H1 (cell line): ENCODE data around the gene ZNF407. TPM values are rescaled to one million over a fixed set of nuclear protein-coding genes. Genes with fewer than 3 reads are reported as not detected.

Experiments
- CEBPB ChIP-seq: IDR thresholded peaks from 2 replicates; pipeline ENCODE4 v1.6.1; 2012; ENCODE audit warnings: low read depth, low read length
- HDAC2 ChIP-seq, 2 experiments: fragments of 300-600 bp in 1 of 2; sonication (generic) in 1 of 2; IDR thresholded peaks; 2 replicates each; pipeline ENCODE4 v1.6.1; 2011 to 2012; ENCODE audit warnings: low read depth in 2 of 2, low read length in 2 of 2, mild to moderate bottlenecking in 2 of 2, moderate library complexity in 2 of 2, borderline replicate concordance in 1 of 2, inconsistent platforms in 1 of 2
- KDM4A ChIP-seq: IDR thresholded peaks from one replicate; pipeline ENCODE4 v1.7.1; 2012; ENCODE audit warnings: low read depth, mild to moderate bottlenecking, moderate library complexity, low read length, inconsistent platforms; ENCODE audit not compliant: severe bottlenecking
- TBP ChIP-seq: IDR thresholded peaks from 2 replicates; pipeline ENCODE4 v1.6.1; 2011; ENCODE audit warnings: low read depth, low read length, improper control_type of control experiment
- polyA plus RNA-seq, 7 experiments: library from polyadenylated mRNA; depleted of rRNA in 3 of 7; stranded (reverse) in 5 of 7; unstranded in 2 of 7; fragments of >200 nt in 5 of 7; fragments of 200-250 nt in 2 of 7; gene quantifications; 1 replicate in 5 of 7; 2 replicates in 1 of 7; 4 replicates in 1 of 7; pipeline versions ENCODE4 v1.2.1 to v1.2.3, GENCODE V29; 2011 to 2013; ENCODE audit warnings: missing spikeins in 2 of 7, mixed read lengths in 2 of 7
- total RNA-seq: library from RNA; stranded (reverse); fragmentation: NEBNext Ultra II Directional; extraction: Animal tissue kit (Norgen Biotek cat#: 25700); gene quantifications from 2 replicates; pipeline ENCODE4 v1.2.1, GENCODE V29; 2021
- TF ChIP-seq, protein P1 (sequence below): IDR thresholded peaks from 2 replicates; pipeline ENCODE4 v1.6.1; 2012; ENCODE audit warnings: inconsistent platforms

ZNF407 gene
- total and polyA plus RNA-seq, 2 of the 8 experiments (the other 6 are each of a cell fraction or from before 2014, with no cell fraction given) = 1.5 to 6.8 TPM

DNA sequence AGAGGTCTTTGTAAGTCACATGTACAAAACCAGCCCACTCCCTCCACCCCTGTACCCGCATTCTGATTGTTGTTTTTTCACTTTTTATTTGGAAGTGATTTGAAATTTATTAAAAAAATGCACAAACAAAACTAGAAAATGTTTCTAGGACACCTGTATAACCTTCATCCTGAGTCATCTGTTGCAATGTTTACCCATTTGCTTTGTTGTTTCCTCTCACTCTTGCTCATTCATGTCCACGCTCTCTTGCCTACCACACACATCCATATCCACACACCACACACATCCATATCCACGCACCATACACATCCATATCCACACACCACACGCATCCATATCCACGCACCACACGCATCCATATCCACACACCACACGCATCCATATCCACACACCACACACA is 18.8 kb downstream of the ZNF407 start (continued):
- no peak for TF ChIP-seq TBP
- no peak for TF ChIP-seq KDM4A
- no peak for TF ChIP-seq CEBPB
- TF ChIP-seq, protein P1, sequence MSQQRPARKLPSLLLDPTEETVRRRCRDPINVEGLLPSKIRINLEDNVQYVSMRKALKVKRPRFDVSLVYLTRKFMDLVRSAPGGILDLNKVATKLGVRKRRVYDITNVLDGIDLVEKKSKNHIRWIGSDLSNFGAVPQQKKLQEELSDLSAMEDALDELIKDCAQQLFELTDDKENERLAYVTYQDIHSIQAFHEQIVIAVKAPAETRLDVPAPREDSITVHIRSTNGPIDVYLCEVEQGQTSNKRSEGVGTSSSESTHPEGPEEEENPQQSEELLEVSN = no peak
- TF ChIP-seq HDAC2 (IDR thresholded peaks at IDR 0.05; ENCODE audit: borderline replicate concordance in 1 of 2, low read depth in 2 of 2, low read length in 2 of 2) = no peak
